SK-N-MC (cell line): ENCODE results near the gene PLAAT5.

Experiments
- DNase-seq: peaks from one replicate; pipeline ENCODE4 v3.0.0-alpha.2; 2011; ENCODE audit warnings: low read depth, low spot score
- H3K27ac ChIP-seq: fragments of 200-600 bp; sonication (generic); 2 replicates; pipeline ENCODE4 v1.5.1; 2016; ENCODE audit warnings: mixed run types
- H3K36me3 ChIP-seq: fragments of 200-600 bp; sonication (generic); 2 replicates; pipeline ENCODE4 v1.6.1; 2017; ENCODE audit warnings: antibody characterized with exemption, low read length, mixed read lengths; ENCODE audit not compliant: insufficient read depth
- H3K4me3 ChIP-seq: fragments of 200-600 bp; sonication (generic); 2 replicates; pipeline ENCODE4 v1.5.1; 2016
- H3K9ac ChIP-seq: fragments of 200-600 bp; sonication (generic); 2 replicates; pipeline ENCODE4 v1.8.0; 2017; ENCODE audit warnings: mixed run types, mixed read lengths; ENCODE audit not compliant: insufficient read length
- H3K9me3 ChIP-seq: fragments of 200-600 bp; sonication (generic); 2 replicates; pipeline ENCODE4 v1.6.1; 2017; ENCODE audit warnings: low read depth, mild to moderate bottlenecking, antibody characterized with exemption, low read length, moderate library complexity, mixed read lengths
- EZH2 ChIP-seq: fragments of 200-600 bp; sonication (generic); IDR thresholded peaks from one replicate; pipeline ENCODE4 v1.6.1; 2017; ENCODE audit warnings: antibody characterized with exemption
- FOXP2 ChIP-seq: optimal IDR thresholded peaks from 2 replicates; pipeline ENCODE3; 2011; ENCODE audit warnings: mild to moderate bottlenecking, moderate library complexity; ENCODE audit not compliant: insufficient read depth; ENCODE audit errors: extremely low read length, control extremely low read depth
- POLR2AphosphoS5 ChIP-seq: IDR thresholded peaks from 2 replicates; pipeline ENCODE4 v1.6.1; 2012; ENCODE audit warnings: mild to moderate bottlenecking, low read depth, low read length, borderline replicate concordance

Gene PLAAT5

DNA sequence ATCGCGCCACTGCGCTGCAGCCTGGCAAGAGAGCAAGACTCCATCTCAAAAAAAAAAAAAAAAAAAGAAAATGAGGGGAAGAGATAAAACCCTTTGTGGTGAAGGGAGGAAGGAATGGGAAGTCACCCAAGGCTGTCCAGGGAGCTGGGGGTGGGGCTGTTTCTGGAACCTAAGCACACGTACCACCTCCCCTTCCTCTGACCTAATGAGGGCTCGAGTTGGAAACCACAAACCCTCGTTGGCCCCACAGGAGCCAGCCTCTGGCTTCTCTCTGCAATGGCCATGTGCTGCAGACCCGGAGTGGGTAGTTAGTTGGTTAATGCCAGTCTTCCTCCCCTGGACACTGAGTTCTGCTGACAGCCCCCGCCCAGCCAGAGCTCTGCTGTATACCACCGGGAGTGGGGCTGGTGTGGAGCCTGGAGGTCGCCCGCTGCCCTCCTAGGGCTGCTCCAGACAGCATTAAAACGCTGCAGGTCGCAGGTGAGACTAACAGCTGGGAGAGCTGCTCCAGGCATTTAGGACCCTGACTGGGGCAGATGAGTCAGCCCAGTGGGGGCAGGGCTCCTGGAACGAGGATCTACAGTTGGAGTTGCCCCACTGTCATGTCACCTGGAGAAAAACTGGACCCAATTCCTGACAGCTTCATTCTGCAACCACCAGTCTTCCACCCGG is 15.0 kb upstream of the PLAAT5 start, which contains the start of gene LGALS12:
TSS of gene LGALS12 (plus strand) at position 228 of the 672 bp plus-strand sequence. CDS start at position 603, 375 bp downstream.
- TF ChIP-seq POLR2AphosphoS5 (no peak), FOXP2 (no peak), EZH2 (no peak)
- Histone ChIP-seq H3K27ac (no peak within 1 kb of the TSS), H3K36me3 (no peaks in the 10 kb centered on the region), H3K9me3 (no peaks in the 10 kb centered on the region), H3K9ac (no peak within 1 kb of the TSS), H3K4me3 (no peak within 1 kb of the TSS)
- DNase-seq, result no peak

- DNase-seq, result no peak
- Histone ChIP-seq H3K36me3 (no peaks in the 10 kb centered on the region), H3K9ac (no peak overlapping the region), H3K9me3 (0 out of 2 replicates have a peak, but pooled peaks cover 5% of the 10 kb centered on the region), H3K27ac (no peak overlapping the region), H3K4me3 (no peak overlapping the region)
- no peak for TF ChIP-seq POLR2AphosphoS5
- TF ChIP-seq EZH2, result no peak
- TF ChIP-seq FOXP2, result no peak
Observed at GRCh38 chr11:63504933-63505586, 14.1 kb upstream of the PLAAT5 start.

DNA sequence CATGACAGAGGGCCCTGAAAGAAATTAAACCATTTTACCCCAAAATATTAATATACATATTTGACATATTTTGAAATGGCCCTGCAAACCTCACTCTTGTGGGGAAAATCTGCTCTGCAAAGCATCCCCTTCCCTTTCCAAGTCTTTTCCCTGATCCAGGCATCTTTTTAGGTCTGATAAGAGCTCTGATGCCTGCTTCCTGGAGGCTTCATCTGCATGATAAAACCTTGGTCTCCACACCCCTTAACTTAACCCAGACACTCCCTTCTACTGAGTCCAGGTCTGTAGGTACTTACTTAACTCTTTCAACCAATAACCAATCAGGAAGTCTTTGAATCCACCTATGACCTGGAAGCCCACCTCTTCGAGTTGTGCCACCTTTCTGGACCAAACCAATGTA is 13.1 kb upstream of the PLAAT5 start:
- Histone ChIP-seq H3K9me3 (0 out of 2 replicates have a peak, but pooled peaks cover 5% of the 10 kb centered on the region), H3K36me3 (no peaks in the 10 kb centered on the region), H3K9ac (no peak overlapping the region), H3K4me3 (no peak overlapping the region), H3K27ac (no peak overlapping the region)
- DNase-seq, result no peak
- no peak for TF ChIP-seq POLR2AphosphoS5
- no peak for TF ChIP-seq FOXP2
- no peak for TF ChIP-seq EZH2

- Histone ChIP-seq H3K9ac (no peak overlapping the region), H3K36me3 (no peaks in the 10 kb centered on the region), H3K9me3 (0 out of 2 replicates have a peak, but pooled peaks cover 5% of the 10 kb centered on the region), H3K27ac (no peak overlapping the region), H3K4me3 (no peak overlapping the region)
- no peak for TF ChIP-seq FOXP2
- no peak for TF ChIP-seq EZH2
- TF ChIP-seq POLR2AphosphoS5, result no peak
- no peak for DNase-seq
Observed at GRCh38 chr11:63503492-63503891, 12.5 kb upstream of the PLAAT5 start.

DNA sequence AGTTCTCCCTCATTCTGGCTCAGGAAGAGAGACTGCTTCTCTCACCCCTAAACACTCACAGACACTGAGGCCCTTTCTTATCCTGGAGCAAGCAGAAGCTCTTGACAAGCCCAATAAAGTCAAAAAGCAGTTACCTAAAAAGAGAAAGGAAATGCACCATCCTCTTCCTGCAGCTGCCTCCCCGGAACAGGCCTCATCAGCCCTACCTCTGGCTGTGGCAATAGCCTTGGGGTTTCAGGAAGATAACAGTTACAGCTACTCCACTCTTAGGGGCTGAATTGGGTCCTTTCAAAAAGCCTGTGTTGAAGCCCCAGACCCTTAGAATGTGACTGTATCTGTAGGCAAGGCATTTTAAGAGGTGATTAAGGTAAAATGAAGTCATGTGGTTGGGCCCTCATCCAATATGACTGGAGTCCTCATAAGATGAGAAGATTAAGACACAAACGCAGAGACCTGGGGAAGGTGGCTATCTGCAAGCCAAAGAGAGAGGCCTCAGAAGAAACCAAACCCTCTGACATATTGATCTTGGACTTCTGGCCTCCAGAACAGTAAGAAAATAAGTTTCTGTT is 11.4 kb upstream of the PLAAT5 start:
- DNase-seq, result no peak
- H3K4me3 ChIP-seq, result no peak overlapping the region
- H3K36me3 ChIP-seq, result no peaks in the 10 kb centered on the region
- TF ChIP-seq POLR2AphosphoS5, result no peak
- TF ChIP-seq FOXP2, result no peak
- no peak for TF ChIP-seq EZH2
- H3K9me3 ChIP-seq, result 0 out of 2 replicates have a peak, but pooled peaks cover 5% of the 10 kb centered on the region
- no peak overlapping the region for H3K27ac ChIP-seq
- H3K9ac ChIP-seq, result no peak overlapping the region

- H3K27ac ChIP-seq, result no peak overlapping the region
- H3K9ac ChIP-seq, result no peak overlapping the region
- TF ChIP-seq POLR2AphosphoS5, result no peak
- TF ChIP-seq EZH2, result no peak
- no peak for TF ChIP-seq FOXP2
- H3K36me3 ChIP-seq, result no peaks in the 10 kb centered on the region
- H3K9me3 ChIP-seq, result 0 out of 2 replicates have a peak, but pooled peaks cover 5% of the 10 kb centered on the region
- H3K4me3 ChIP-seq, result no peak overlapping the region
- no peak for DNase-seq
Observed at GRCh38 chr11:63501236-63501635, 10.3 kb upstream of the PLAAT5 start.

- Histone ChIP-seq H3K4me3 (no peak overlapping the region), H3K9me3 (0 out of 2 replicates have a peak, but pooled peaks cover 5% of the 10 kb centered on the region), H3K9ac (no peak overlapping the region), H3K36me3 (no peaks in the 10 kb centered on the region), H3K27ac (no peak overlapping the region)
- no peak for TF ChIP-seq FOXP2
- DNase-seq, result no peak
Observed at GRCh38 chr11:63499874-63500273, 8.9 kb upstream of the PLAAT5 start.

DNA sequence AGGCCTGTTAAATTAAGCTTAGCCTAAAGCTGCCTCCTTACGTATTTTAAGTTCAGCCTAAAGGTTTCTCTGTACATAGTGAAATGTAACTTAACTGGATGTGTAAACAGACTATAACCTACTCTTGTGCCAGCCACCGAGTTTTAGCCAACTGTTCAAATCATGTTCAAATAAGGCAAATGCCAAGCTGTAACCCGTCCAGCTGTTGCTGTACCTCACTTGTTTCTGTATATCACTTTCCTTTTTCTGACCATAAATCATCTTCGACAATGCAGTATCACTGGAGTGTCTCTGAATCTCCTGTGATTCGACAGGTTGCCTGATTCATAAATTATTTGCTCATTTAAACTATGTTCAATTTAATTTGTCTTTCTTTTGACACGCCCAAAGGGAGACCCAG is 4.0 kb upstream of the PLAAT5 start:
- TF ChIP-seq EZH2 (no peak), FOXP2 (no peak)
- no peak for DNase-seq
- Histone ChIP-seq H3K27ac (no peak overlapping the region), H3K9ac (no peak overlapping the region), H3K4me3 (no peak overlapping the region), H3K9me3 (no peaks in the 10 kb centered on the region), H3K36me3 (no peaks in the 10 kb centered on the region)
